MM.1S (cell line): ENCODE data around the gene NHLH2.

ENCODE experiments used
- DNase-seq: peaks from one replicate; pipeline ENCODE4 v3.0.0-alpha.2; 2015
- H2AFZ ChIP-seq: fragments of 300-600 bp; sonication (generic); 2 replicates; pipeline ENCODE4 v1.6.0; 2016; ENCODE audit warnings: antibody characterized with exemption, low read length
- H3F3A ChIP-seq: fragments of 300-600 bp; sonication (generic); 2 replicates; pipeline ENCODE4 v1.6.1; 2016; ENCODE audit warnings: mild to moderate bottlenecking, antibody characterized with exemption, low read length, moderate library complexity, mixed read lengths; ENCODE audit not compliant: insufficient read depth
- H3K27ac ChIP-seq: fragments of 300-600 bp; sonication (generic); 2 replicates; pipeline ENCODE4 v1.5.1; 2016; ENCODE audit warnings: mild to moderate bottlenecking, low read length
- H3K27me3 ChIP-seq: fragments of 300-600 bp; sonication (generic); replicated peaks from 2 replicates; pipeline ENCODE4 v1.6.0; 2016; ENCODE audit warnings: low read length; ENCODE audit not compliant: insufficient read depth
- H3K36me3 ChIP-seq: fragments of 300-600 bp; sonication (generic); replicated peaks from 2 replicates; pipeline ENCODE4 v1.6.1; 2016; ENCODE audit warnings: mild to moderate bottlenecking, low read length, mixed read lengths; ENCODE audit not compliant: insufficient read depth
- H3K4me1 ChIP-seq: fragments of 300-600 bp; sonication (generic); 2 replicates; pipeline ENCODE4 v1.6.1; 2016; ENCODE audit warnings: low read length, mixed read lengths
- H3K4me2 ChIP-seq: fragments of 300-600 bp; sonication (generic); 2 replicates; pipeline ENCODE4 v1.6.0; 2016; ENCODE audit warnings: low read depth, low read length
- H3K4me3 ChIP-seq: fragments of 300-600 bp; sonication (generic); 2 replicates; pipeline ENCODE4 v1.5.1; 2016; ENCODE audit warnings: low read length, mixed read lengths
- H3K79me2 ChIP-seq: fragments of 300-600 bp; sonication (generic); 2 replicates; pipeline ENCODE4 v1.6.1; 2016; ENCODE audit warnings: mixed run types, low read length, mixed read lengths
- H3K9ac ChIP-seq: fragments of 300-600 bp; sonication (generic); 2 replicates; pipeline ENCODE4 v1.6.1; 2016; ENCODE audit warnings: low read length, mixed read lengths
- H3K9me2 ChIP-seq: fragments of 300-600 bp; sonication (generic); replicated peaks from 2 replicates; pipeline ENCODE4 v1.6.1; 2016; ENCODE audit warnings: mild to moderate bottlenecking, low read length, mixed read lengths; ENCODE audit not compliant: insufficient read depth
- H3K9me3 ChIP-seq: fragments of 300-600 bp; sonication (generic); replicated peaks from 2 replicates; pipeline ENCODE4 v1.6.1; 2016; ENCODE audit warnings: mild to moderate bottlenecking, low read length, mixed read lengths; ENCODE audit not compliant: insufficient read depth
- H4K20me1 ChIP-seq: fragments of 300-600 bp; sonication (generic); 2 replicates; pipeline ENCODE4 v1.6.1; 2016; ENCODE audit warnings: mild to moderate bottlenecking, low read length, moderate library complexity, mixed read lengths; ENCODE audit not compliant: insufficient read depth
- EZH2 ChIP-seq: fragments of 300-600 bp; sonication (generic); optimal IDR thresholded peaks from 2 replicates; pipeline ENCODE3; 2017; ENCODE audit warnings: low read depth, mild to moderate bottlenecking, antibody characterized with exemption, low read length, mixed read lengths
- EZH2phosphoT487 ChIP-seq: fragments of 300-600 bp; sonication (generic); IDR thresholded peaks from 2 replicates; pipeline ENCODE4 v1.6.1; 2018; ENCODE audit warnings: antibody characterized with exemption, low read length
- TF ChIP-seq, protein P1 (sequence below): fragments of 300-600 bp; sonication (generic); IDR thresholded peaks from 2 replicates; pipeline ENCODE4 v1.5.1; 2016; ENCODE audit warnings: antibody characterized with exemption, low read length, mixed read lengths

Gene NHLH2

DNA sequence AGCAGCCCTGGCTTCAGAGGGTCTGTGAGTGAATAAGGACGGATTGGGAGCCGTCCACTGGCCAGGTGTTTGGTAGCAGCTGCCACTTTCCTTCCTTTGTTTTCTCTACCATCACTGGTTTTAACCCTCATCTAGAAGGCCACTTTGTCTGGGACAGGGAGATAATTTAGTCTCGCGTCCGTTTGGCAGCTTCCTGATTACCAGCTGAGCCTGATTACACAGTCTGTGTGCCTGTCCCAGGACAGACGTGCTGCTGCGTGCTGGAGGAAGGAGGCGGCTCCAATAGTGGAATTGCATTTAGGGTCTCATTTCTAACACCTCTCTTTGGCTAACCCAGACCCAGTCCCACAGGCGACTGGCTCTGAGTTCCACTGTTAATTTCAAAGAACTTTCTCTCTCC, 47.8 kb downstream of the NHLH2 start:
- Histone ChIP-seq H3K27me3 (no peaks in the 10 kb centered on the region), H3K4me2 (no peak overlapping the region), H2AFZ (no peak overlapping the region), H4K20me1 (no peaks in the 10 kb centered on the region), H3K4me3 (no peak overlapping the region), H3K27ac (no peak overlapping the region), H3K4me1 (no peaks in the 10 kb centered on the region), H3K79me2 (no peaks in the 10 kb centered on the region), H3K9me2 (no peaks in the 10 kb centered on the region), H3K9me3 (no peaks in the 10 kb centered on the region), H3F3A (no peaks in the 10 kb centered on the region), H3K9ac (no peak overlapping the region), H3K36me3 (no peaks in the 10 kb centered on the region)
- no peak for TF ChIP-seq EZH2
- TF ChIP-seq, protein P1, sequence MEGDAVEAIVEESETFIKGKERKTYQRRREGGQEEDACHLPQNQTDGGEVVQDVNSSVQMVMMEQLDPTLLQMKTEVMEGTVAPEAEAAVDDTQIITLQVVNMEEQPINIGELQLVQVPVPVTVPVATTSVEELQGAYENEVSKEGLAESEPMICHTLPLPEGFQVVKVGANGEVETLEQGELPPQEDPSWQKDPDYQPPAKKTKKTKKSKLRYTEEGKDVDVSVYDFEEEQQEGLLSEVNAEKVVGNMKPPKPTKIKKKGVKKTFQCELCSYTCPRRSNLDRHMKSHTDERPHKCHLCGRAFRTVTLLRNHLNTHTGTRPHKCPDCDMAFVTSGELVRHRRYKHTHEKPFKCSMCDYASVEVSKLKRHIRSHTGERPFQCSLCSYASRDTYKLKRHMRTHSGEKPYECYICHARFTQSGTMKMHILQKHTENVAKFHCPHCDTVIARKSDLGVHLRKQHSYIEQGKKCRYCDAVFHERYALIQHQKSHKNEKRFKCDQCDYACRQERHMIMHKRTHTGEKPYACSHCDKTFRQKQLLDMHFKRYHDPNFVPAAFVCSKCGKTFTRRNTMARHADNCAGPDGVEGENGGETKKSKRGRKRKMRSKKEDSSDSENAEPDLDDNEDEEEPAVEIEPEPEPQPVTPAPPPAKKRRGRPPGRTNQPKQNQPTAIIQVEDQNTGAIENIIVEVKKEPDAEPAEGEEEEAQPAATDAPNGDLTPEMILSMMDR: no peak
- TF ChIP-seq EZH2phosphoT487: no peak
- DNase-seq: no peak

DNA sequence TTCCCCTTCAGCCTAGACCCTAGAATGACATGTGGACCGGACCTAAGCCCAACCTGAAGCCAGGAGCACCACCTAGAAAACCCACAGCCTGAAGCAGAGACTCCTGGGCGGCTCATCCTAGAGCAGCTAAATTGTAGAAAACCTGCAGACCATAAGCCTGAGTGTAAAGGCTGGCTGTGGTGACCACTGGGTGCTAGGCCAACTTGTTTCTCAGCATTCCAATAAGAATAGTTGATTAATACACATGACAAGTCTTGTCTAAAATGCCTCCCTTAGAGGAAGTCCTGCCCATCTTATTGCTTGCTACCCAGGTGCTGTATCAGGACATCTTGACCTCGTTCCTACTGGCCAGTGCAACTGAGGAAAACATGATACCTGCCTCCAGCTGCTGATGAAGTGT, 49.1 kb downstream of the NHLH2 start:
- TF ChIP-seq EZH2 (no peak), EZH2phosphoT487 (no peak)
- TF ChIP-seq, protein P1: no peak
- Histone ChIP-seq H4K20me1 (no peaks in the 10 kb centered on the region), H3K4me3 (no peak overlapping the region), H2AFZ (no peak overlapping the region), H3K9me2 (no peaks in the 10 kb centered on the region), H3K27ac (no peak overlapping the region), H3K9ac (no peak overlapping the region), H3K27me3 (no peaks in the 10 kb centered on the region), H3K4me1 (no peaks in the 10 kb centered on the region), H3K9me3 (no peaks in the 10 kb centered on the region), H3K79me2 (no peaks in the 10 kb centered on the region), H3K4me2 (no peak overlapping the region), H3K36me3 (no peaks in the 10 kb centered on the region), H3F3A (no peaks in the 10 kb centered on the region)
- DNase-seq: no peak

DNA sequence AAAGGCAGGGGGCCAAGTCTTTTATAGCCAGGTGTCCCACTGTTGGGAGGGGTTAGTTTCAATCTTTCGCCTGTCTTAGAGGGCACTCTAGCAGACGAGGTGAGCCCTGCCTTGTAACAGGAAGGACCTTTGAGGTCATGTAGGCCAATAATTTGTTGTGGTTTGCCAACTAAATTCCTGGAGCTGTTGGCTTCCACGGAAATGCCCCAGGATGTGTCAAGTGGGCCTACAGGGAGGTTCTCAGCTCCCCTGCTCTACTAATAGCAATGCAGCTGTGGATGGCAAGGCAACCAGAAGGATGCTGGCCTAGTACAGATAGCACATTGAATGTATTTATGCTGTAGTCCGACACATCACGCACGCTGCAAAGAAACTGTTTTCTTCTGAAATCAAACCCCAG, 50.1 kb downstream of the NHLH2 start:
- Histone ChIP-seq H3K4me1 (no peaks in the 10 kb centered on the region), H4K20me1 (no peaks in the 10 kb centered on the region), H3K27me3 (no peaks in the 10 kb centered on the region), H2AFZ (no peak overlapping the region), H3K9ac (no peak overlapping the region), H3K4me2 (no peak overlapping the region), H3K36me3 (no peaks in the 10 kb centered on the region), H3K27ac (no peak overlapping the region), H3K9me3 (no peaks in the 10 kb centered on the region), H3K9me2 (no peaks in the 10 kb centered on the region), H3K79me2 (no peaks in the 10 kb centered on the region), H3K4me3 (no peak overlapping the region), H3F3A (no peaks in the 10 kb centered on the region)
- DNase-seq: no peak
- TF ChIP-seq, protein P1: no peak
- TF ChIP-seq EZH2 (no peak), EZH2phosphoT487 (no peak)
